HepG2 (cell line): ENCODE results near the gene C2orf81. TPM values are rescaled to one million over a fixed set of nuclear protein-coding genes. Genes with fewer than 3 reads are reported as not detected.

ENCODE experiments used
- ATAC-seq: fragments of 200-7000 bp; cut with Tn5 transposase; 3 replicates; pipeline ENCODE4 v1.9.1; 2020; ENCODE audit warnings: mild to moderate bottlenecking, moderate library complexity
- BruUV-seq: library from RNA; stranded (reverse); fragments of 400-500 nt; replicated peaks from 2 replicates; lab custom pipeline; 2021; lab: Mats Ljungman, UMichigan
- CTCF ChIA-PET: fragments of 300-600 bp; formaldehyde crosslinking; extraction: SDS; loops from one replicate; lab custom pipeline; 2021; ENCODE audit warnings: low total read pairs, inconsistent platforms, low intra/inter-chr PET ratio; lab: Yijun Ruan, JAX
- POLR2A ChIA-PET: fragments of 350-600 bp; sonication (Branson Sonifier 250); formaldehyde crosslinking; loops from one replicate; lab custom pipeline; 2020; ENCODE audit warnings: antibody characterized with exemption, inconsistent platforms; lab: Yijun Ruan, JAX
- DNase-seq: peaks from one replicate; pipeline ENCODE4 v3.0.0-alpha.2; 2015; ENCODE audit warnings: low spot score
- FAIRE-seq: peaks from 3 replicates; lab custom pipeline; 2011; peaks lifted over from hg19 to GRCh38; lab: Jason Lieb, UNC
- H2AFZ ChIP-seq: one replicate; pipeline ENCODE4 v1.6.1; 2011; ENCODE audit warnings: low read length, inconsistent platforms
- H3K27ac ChIP-seq: fragments of 300-600 bp; 3 replicates; pipeline ENCODE4 v1.8.0; 2011; ENCODE audit warnings: mixed run types, mild to moderate bottlenecking, mixed read lengths, low read length, inconsistent platforms; ENCODE audit not compliant: insufficient read depth; ENCODE audit errors: extremely low read length
- H3K27me3 ChIP-seq, 2 experiments: fragments of 200-600 bp in 1 of 2; 2 replicates in 1 of 2; 3 replicates in 1 of 2; pipeline versions ENCODE4 v1.6.0 to v1.8.0; 2011; ENCODE audit warnings: low read length in 2 of 2, mild to moderate bottlenecking in 2 of 2, moderate library complexity in 2 of 2, inconsistent platforms in 1 of 2; ENCODE audit not compliant: insufficient read depth in 2 of 2, control insufficient read depth in 1 of 2
- H3K36me3 ChIP-seq, 2 experiments: fragments of 200-600 bp in 1 of 2; replicated peaks in 1 of 2; 2 replicates in 1 of 2; 3 replicates in 1 of 2; pipeline versions ENCODE4 v1.5.1 to v1.8.0; 2011; ENCODE audit warnings: low read length in 2 of 2, inconsistent platforms in 1 of 2; ENCODE audit not compliant: insufficient read depth in 2 of 2, control insufficient read depth in 1 of 2
- H3K4me1 ChIP-seq: 2 replicates; pipeline ENCODE4 v1.5.1; 2012; ENCODE audit warnings: low read length, inconsistent platforms; ENCODE audit not compliant: insufficient read depth
- H3K4me2 ChIP-seq: 2 replicates; pipeline ENCODE4 v1.6.0; 2011; ENCODE audit warnings: low read depth, low read length, inconsistent platforms
- H3K4me3 ChIP-seq, 3 experiments: fragments of 200-600 bp in 1 of 3; sonication (generic), shearing (Covaris generic) in 1 of 3; replicated peaks in 1 of 3; 2 replicates each; pipeline ENCODE4 v1.5.1; 2011 to 2016; ENCODE audit warnings: low read length in 3 of 3, inconsistent platforms in 2 of 3, low read depth in 2 of 3, mild to moderate bottlenecking in 2 of 3, control low read depth in 1 of 3, mixed read lengths in 1 of 3; ENCODE audit not compliant: insufficient read depth in 1 of 3
- H3K79me2 ChIP-seq: one replicate; pipeline ENCODE4 v1.6.1; 2011; ENCODE audit warnings: low read length, inconsistent platforms; ENCODE audit not compliant: insufficient read depth
- H3K9ac ChIP-seq: 2 replicates; pipeline ENCODE4 v1.6.0; 2011; ENCODE audit warnings: mild to moderate bottlenecking, low read depth, low read length, inconsistent platforms; ENCODE audit not compliant: insufficient read depth
- H3K9me3 ChIP-seq: 2 replicates; pipeline ENCODE4 v1.5.1; 2012; ENCODE audit warnings: mild to moderate bottlenecking, low read length
- H4K20me1 ChIP-seq: 2 replicates; pipeline ENCODE4 v1.6.0; 2011; ENCODE audit warnings: inconsistent platforms, mild to moderate bottlenecking, low read length, moderate library complexity; ENCODE audit not compliant: insufficient read depth
- CENPX ChIP-seq: sonication (generic); formaldehyde crosslinking; IDR thresholded peaks from 2 replicates; pipeline ENCODE4 v1.9.0; 2021; ENCODE audit warnings: mild to moderate bottlenecking, missing genetic modification reagents, moderate library complexity
- GZF1 ChIP-seq: sonication (generic); formaldehyde crosslinking; IDR thresholded peaks from 2 replicates; pipeline ENCODE4 v1.5.1; 2020; ENCODE audit warnings: mild to moderate bottlenecking, missing genetic modification reagents
- IKZF4 ChIP-seq: sonication (generic); formaldehyde crosslinking; IDR thresholded peaks from 2 replicates; pipeline ENCODE4 v1.5.1; 2020; ENCODE audit warnings: borderline replicate concordance, mild to moderate bottlenecking, low read depth, missing genetic modification reagents; ENCODE audit errors: not compliant biosample characterization
- KLF9 ChIP-seq: IDR thresholded peaks from 2 replicates; pipeline ENCODE4 v1.6.1; 2016; ENCODE audit warnings: low read depth
- MAFK ChIP-seq, 2 experiments: IDR thresholded peaks in 1 of 2; conservative IDR thresholded peaks in 1 of 2; 2 replicates each; pipeline ENCODE4 v1.6.1; 2011; ENCODE audit warnings: improper control_type of control experiment in 2 of 2, low read length in 2 of 2
- MZF1 ChIP-seq: sonication (generic); formaldehyde crosslinking; IDR thresholded peaks from 2 replicates; pipeline ENCODE4 v1.8.1; 2023; ENCODE audit warnings: mild to moderate bottlenecking, missing genetic modification reagents, borderline replicate concordance
- NFYC ChIP-seq: IDR thresholded peaks from 2 replicates; pipeline ENCODE4 v1.6.1; 2016; ENCODE audit warnings: missing genetic modification reagents, missing compliant biosample characterization
- RAD51 ChIP-seq: fragments of 450-650 bp; IDR thresholded peaks from 2 replicates; pipeline ENCODE4 v1.6.1; 2016; ENCODE audit warnings: borderline replicate concordance
- TAF1 ChIP-seq: sonication (generic); formaldehyde crosslinking; IDR thresholded peaks from 2 replicates; pipeline ENCODE4 v1.4.0; 2020; ENCODE audit warnings: missing genetic modification reagents
- ZKSCAN5 ChIP-seq: sonication (generic); formaldehyde crosslinking; IDR thresholded peaks from 2 replicates; pipeline ENCODE4 v1.5.1; 2020; ENCODE audit warnings: mild to moderate bottlenecking, missing genetic modification reagents
- ZMYM2 ChIP-seq: sonication (generic); formaldehyde crosslinking; IDR thresholded peaks from 2 replicates; pipeline ENCODE4 v1.8.0; 2022; ENCODE audit warnings: mild to moderate bottlenecking, missing genetic modification reagents
- ZNF12 ChIP-seq: sonication (generic); formaldehyde crosslinking; IDR thresholded peaks from 2 replicates; pipeline ENCODE4 v1.5.0; 2020; ENCODE audit warnings: missing genetic modification reagents
- ZNF282 ChIP-seq: fragments of 450-650 bp; IDR thresholded peaks from 2 replicates; pipeline ENCODE4 v1.6.1; 2018; ENCODE audit not compliant: partially characterized antibody
- ZNF382 ChIP-seq: sonication (generic); formaldehyde crosslinking; IDR thresholded peaks from 2 replicates; pipeline ENCODE4 v1.5.0; 2020; ENCODE audit warnings: missing genetic modification reagents, mild to moderate bottlenecking, borderline replicate concordance
- ZSCAN21 ChIP-seq: sonication (generic); formaldehyde crosslinking; IDR thresholded peaks from 2 replicates; pipeline ENCODE4 v1.8.0; 2022; ENCODE audit warnings: mild to moderate bottlenecking, missing genetic modification reagents, moderate library complexity, borderline replicate concordance
- WGBS: methylation state at CpG from one replicate; pipeline ENCODE4 v1.1.6; 2017; ENCODE audit warnings: low lambda C conversion rate; 5-methylcytosine and 5-hydroxymethylcytosine counted together
- in situ Hi-C: cut with HindIII; loops from 2 replicates; pipeline ENCODE4 v1.10.0; 2017; ENCODE audit warnings: low pct_unique_long_range_greater_than_20kb; ENCODE audit not compliant: extremely low pct_ligation_motif_present
- intact Hi-C: fragments of 100-400 bp; cut with micrococcal nuclease; formaldehyde crosslinking; loops from one replicate; pipeline ENCODE4 v1.10.0; 2022; ENCODE audit not compliant: unreplicated experiment
- polyA plus RNA-seq, 8 experiments: library from polyadenylated mRNA; depleted of rRNA in 3 of 8; stranded (reverse) in 7 of 8; unstranded in 1 of 8; fragments of >200 nt; fragmentation: Illumina TruSeq in 4 of 8; extraction: Trizol in 4 of 8; gene quantifications; 2 replicates each; pipeline versions ENCODE4 v1.2.1 to v1.2.3, GENCODE V29; 2011 to 2016; ENCODE audit warnings: low read depth in 4 of 8, missing spikeins in 1 of 8, mixed read lengths in 1 of 8; ENCODE audit not compliant: insufficient read depth in 1 of 8
- total RNA-seq, 5 experiments: library from RNA; depleted of rRNA; stranded (reverse); fragments of >200 nt; fragmentation: Illumina TruSeq; extraction: Trizol; gene quantifications; 2 replicates each; pipeline ENCODE4 v1.2.3, GENCODE V29; 2016; ENCODE audit warnings: low read depth in 1 of 5
- TF ChIP-seq, protein P1 (sequence below): sonication (generic); formaldehyde crosslinking; IDR thresholded peaks from 2 replicates; pipeline ENCODE4 v1.8.0; 2022; ENCODE audit warnings: missing genetic modification reagents, mild to moderate bottlenecking, moderate library complexity, borderline replicate concordance
- TF ChIP-seq, protein P2 (sequence below): sonication (generic); formaldehyde crosslinking; IDR thresholded peaks from 2 replicates; pipeline ENCODE4 v1.8.0; 2022; ENCODE audit warnings: mild to moderate bottlenecking, missing genetic modification reagents, borderline replicate concordance
- TF ChIP-seq, protein P3 (sequence below): sonication (generic); formaldehyde crosslinking; IDR thresholded peaks from 2 replicates; pipeline ENCODE4 v1.5.0; 2020; ENCODE audit warnings: missing genetic modification reagents, mild to moderate bottlenecking, borderline replicate concordance

C2orf81 gene
- total and polyA plus RNA-seq, 2 of the 13 experiments (the other 11 are each of a cell fraction or from before 2014, with no cell fraction given): 0.15 to 0.17 TPM

DNA sequence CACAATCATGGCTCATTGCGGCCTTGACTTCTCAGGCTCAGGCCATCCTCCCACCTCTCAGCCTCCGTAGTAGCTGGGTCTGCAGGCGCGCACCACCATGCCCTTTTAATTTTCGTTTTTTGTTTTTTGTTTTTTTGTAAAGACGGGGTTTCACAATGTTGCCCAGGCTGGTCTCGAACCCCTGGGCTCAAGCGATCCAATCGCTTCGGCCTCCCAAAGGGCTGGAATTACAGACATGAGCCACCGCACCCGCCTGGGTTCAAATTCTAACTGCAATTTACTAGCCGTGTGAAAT is 29.0 kb downstream of the C2orf81 start (continued):
- TF ChIP-seq, protein P1, sequence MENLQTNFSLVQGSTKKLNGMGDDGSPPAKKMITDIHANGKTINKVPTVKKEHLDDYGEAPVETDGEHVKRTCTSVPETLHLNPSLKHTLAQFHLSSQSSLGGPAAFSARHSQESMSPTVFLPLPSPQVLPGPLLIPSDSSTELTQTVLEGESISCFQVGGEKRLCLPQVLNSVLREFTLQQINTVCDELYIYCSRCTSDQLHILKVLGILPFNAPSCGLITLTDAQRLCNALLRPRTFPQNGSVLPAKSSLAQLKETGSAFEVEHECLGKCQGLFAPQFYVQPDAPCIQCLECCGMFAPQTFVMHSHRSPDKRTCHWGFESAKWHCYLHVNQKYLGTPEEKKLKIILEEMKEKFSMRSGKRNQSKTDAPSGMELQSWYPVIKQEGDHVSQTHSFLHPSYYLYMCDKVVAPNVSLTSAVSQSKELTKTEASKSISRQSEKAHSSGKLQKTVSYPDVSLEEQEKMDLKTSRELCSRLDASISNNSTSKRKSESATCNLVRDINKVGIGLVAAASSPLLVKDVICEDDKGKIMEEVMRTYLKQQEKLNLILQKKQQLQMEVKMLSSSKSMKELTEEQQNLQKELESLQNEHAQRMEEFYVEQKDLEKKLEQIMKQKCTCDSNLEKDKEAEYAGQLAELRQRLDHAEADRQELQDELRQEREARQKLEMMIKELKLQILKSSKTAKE: 0 out of 2 replicates have a peak, but pooled peaks have one; percentile 10
- TF ChIP-seq ZMYM2 (CRISPR knock-in tag) (0 out of 2 replicates have a peak, but pooled peaks have one; percentile 44), KLF9 (0 out of 2 replicates have a peak, but pooled peaks have one; percentile 2), ZKSCAN5 (CRISPR knock-in tag) (no peak)
- TF ChIP-seq, all 625 proteins: peak for 7

DNA sequence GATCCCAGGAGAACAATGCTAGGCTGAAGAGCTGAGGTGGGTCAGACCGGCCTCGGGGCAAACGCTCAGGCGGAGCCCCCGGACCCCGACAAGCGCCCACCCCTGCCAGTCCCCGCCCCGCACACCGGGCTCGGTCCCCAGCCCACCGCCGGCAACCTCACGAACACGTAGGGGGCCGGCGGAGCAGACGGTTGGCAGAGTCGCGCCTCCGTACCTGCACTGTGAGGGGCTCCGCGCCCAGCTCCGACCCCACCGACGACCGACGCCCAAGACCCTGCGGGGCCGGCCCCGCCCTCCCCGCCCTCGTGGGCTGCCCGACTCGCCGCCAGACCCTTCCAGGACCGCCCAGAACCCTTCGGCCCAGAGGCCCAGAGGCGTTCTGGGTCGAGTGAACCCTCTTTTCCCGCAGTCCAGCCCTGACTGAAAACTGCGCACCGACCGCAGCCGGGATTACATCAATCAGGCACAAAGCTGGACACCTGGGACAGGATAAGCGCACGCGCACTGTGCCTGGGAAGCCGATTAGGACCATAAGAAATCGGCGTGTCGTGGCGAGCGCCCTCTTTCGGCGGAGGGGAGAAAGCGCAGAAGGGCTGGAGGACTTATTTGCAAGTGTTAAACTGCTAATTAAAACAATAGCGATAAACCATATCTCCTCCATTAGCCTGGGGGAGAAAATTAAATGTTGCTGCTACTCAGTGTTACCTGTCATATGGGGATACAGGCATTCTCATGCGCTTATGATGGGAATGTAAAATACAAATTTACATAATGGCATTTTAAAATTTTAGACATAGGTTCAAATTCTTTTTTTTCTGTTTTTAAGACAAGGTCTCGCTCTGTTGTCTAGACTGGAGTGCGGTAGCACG is 29.6 kb downstream of the C2orf81 start:
- ChIA-PET POLR2A (interaction anchor here (0.6 to 3.8 kb wide), 22 partner anchors 9 to 631 kb away, joined by 3 to 38 read pairs (median 4); partner anchors contain the start of genes AUP1, CCDC142, DCTN1 and HTRA2), CTCF (interaction anchor here (0.7 to 1.5 kb wide), 3 partner anchors 10 to 142 kb away, joined by 4 to 6 read pairs (median 4); no protein-coding TSS in a partner anchor)
- H3K4me1 ChIP-seq: peaks cover 55% of the 10 kb centered on the region
- in situ Hi-C loops (no loop called here), intact Hi-C loops (loop anchor here (1.0 to 5.0 kb wide), 3 partner anchors 48 to 125 kb away; no protein-coding TSS in a partner anchor)
- WGBS: under 1% methylated on average over 26 of the region's 62 CpGs
- H3K36me3 ChIP-seq: no peaks in the 10 kb centered on the region; a peak in 2 of 5 replicates
- FAIRE-seq (peak; percentile 87), ATAC-seq (peak; percentile 91), DNase-seq (peak; percentile 91)
- H2AFZ ChIP-seq: peak overlapping the region; percentile 87
- no peaks in the 10 kb centered on the region for H3K9me3 ChIP-seq
- H3K27ac ChIP-seq: peak overlapping the region; percentile 87
- peak overlapping the region; percentile 82 to 98 (median 84) for H3K4me3 ChIP-seq
- H4K20me1 ChIP-seq: no peaks in the 10 kb centered on the region
- peaks cover 47% of the 10 kb centered on the region for H3K79me2 ChIP-seq
- peak overlapping the region; percentile 96 for H3K4me2 ChIP-seq
- BruUV-seq: no TSS peak
- peaks cover 0 to 4% of the 10 kb centered on the region in 2 experiments; a peak in 2 of 5 replicates for H3K27me3 ChIP-seq
- H3K9ac ChIP-seq: peak overlapping the region; percentile 94
- TF ChIP-seq, protein P2, sequence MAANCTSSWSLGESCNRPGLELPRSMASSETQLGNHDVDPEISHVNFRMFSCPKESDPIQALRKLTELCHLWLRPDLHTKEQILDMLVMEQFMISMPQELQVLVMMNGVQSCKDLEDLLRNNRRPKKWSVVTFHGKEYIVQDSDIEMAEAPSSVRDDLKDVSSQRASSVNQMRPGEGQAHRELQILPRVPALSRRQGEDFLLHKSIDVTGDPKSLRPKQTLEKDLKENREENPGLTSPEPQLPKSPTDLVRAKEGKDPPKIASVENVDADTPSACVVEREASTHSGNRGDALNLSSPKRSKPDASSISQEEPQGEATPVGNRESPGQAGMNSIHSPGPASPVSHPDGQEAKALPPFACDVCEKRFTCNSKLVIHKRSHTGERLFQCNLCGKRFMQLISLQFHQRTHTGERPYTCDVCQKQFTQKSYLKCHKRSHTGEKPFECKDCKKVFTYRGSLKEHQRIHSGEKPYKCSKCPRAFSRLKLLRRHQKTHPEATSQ (CRISPR knock-in tag): peak; percentile 77; the same call in 1 of the 2 replicates
- TF ChIP-seq MZF1 (0 out of 2 replicates have a peak, but pooled peaks have one; percentile 41), IKZF4 (CRISPR knock-in tag) (peak; percentile 67), ZNF382 (no peak), CENPX (CRISPR knock-in tag) (no peak), ZSCAN21 (peak; percentile 72; the same call in 1 of the 2 replicates), GZF1 (CRISPR knock-in tag) (no peak), RAD51 (no peak), TAF1 (CRISPR knock-in tag) (peak; percentile 80), NFYC (CRISPR knock-in tag) (peak; percentile 22; the same call in 1 of the 2 replicates), MAFK (conservative IDR thresholded peaks at IDR 0.05 in 1 of 2, IDR thresholded peaks at IDR 0.05 in 1 of 2; ENCODE audit: low read length in 2 of 2) (no peak), ZNF282 (no peak), ZNF12 (no peak)
- TF ChIP-seq, protein P3, sequence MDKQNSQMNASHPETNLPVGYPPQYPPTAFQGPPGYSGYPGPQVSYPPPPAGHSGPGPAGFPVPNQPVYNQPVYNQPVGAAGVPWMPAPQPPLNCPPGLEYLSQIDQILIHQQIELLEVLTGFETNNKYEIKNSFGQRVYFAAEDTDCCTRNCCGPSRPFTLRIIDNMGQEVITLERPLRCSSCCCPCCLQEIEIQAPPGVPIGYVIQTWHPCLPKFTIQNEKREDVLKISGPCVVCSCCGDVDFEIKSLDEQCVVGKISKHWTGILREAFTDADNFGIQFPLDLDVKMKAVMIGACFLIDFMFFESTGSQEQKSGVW (CRISPR knock-in tag): no peak
